DND-41 (cell line): ENCODE data around the gene GPRIN1.

Source experiments
- ATAC-seq: fragments of 200-7000 bp; cut with Tn5 transposase; 3 replicates; pipeline ENCODE4 v1.9.1; 2021; ENCODE audit warnings: low read depth; ENCODE audit not compliant: insufficient read depth
- DNase-seq: peaks from one replicate; pipeline ENCODE4 v3.0.0-alpha.2; 2020
- H2AFZ ChIP-seq: 2 replicates; pipeline ENCODE4 v1.6.0; 2012; ENCODE audit warnings: low read depth, low read length
- H3K27ac ChIP-seq: 2 replicates; pipeline ENCODE4 v1.5.1; 2012; ENCODE audit warnings: low read length, inconsistent platforms
- H3K27me3 ChIP-seq: fragments of 200-600 bp; sonication (generic); 2 replicates; pipeline ENCODE4 v1.6.0; 2012; ENCODE audit warnings: low read length, mild to moderate bottlenecking, inconsistent platforms; ENCODE audit not compliant: insufficient read depth, poor library complexity
- H3K36me3 ChIP-seq: 2 replicates; pipeline ENCODE4 v1.5.1; 2012; ENCODE audit warnings: low read length, inconsistent platforms; ENCODE audit not compliant: insufficient read depth
- H3K4me1 ChIP-seq: 2 replicates; pipeline ENCODE4 v1.5.1; 2012; ENCODE audit warnings: mild to moderate bottlenecking, low read length; ENCODE audit not compliant: insufficient read depth
- H3K4me2 ChIP-seq: 2 replicates; pipeline ENCODE4 v1.6.0; 2012; ENCODE audit warnings: mild to moderate bottlenecking, moderate library complexity, low read length, inconsistent platforms; ENCODE audit not compliant: insufficient read depth
- H3K4me3 ChIP-seq, 2 experiments: fragments of 200-600 bp in 1 of 2; shearing (Covaris generic) in 1 of 2; 2 replicates each; pipeline ENCODE4 v1.5.1; 2012 to 2016; ENCODE audit warnings: inconsistent platforms in 2 of 2, low read length in 2 of 2, mild to moderate bottlenecking in 2 of 2, low read depth in 1 of 2, moderate library complexity in 1 of 2
- H3K79me2 ChIP-seq: 2 replicates; pipeline ENCODE4 v1.6.0; 2012; ENCODE audit warnings: low read length, inconsistent platforms; ENCODE audit not compliant: insufficient read depth
- H3K9ac ChIP-seq: 2 replicates; pipeline ENCODE4 v1.6.0; 2012; ENCODE audit warnings: low read depth, mild to moderate bottlenecking, inconsistent platforms, low read length, moderate library complexity
- H3K9me3 ChIP-seq: 2 replicates; pipeline ENCODE4 v1.5.1; 2012; ENCODE audit warnings: low read length, moderate library complexity, mild to moderate bottlenecking, inconsistent platforms; ENCODE audit not compliant: insufficient read depth, severe bottlenecking
- H4K20me1 ChIP-seq: 2 replicates; pipeline ENCODE4 v1.6.0; 2012; ENCODE audit warnings: low read length; ENCODE audit not compliant: insufficient read depth
- CTCF ChIP-seq: IDR thresholded peaks from 2 replicates; pipeline ENCODE4 v1.5.1; 2012; ENCODE audit warnings: borderline replicate concordance, low read length, moderate library complexity, mild to moderate bottlenecking; ENCODE audit not compliant: poor library complexity, severe bottlenecking; ENCODE audit errors: extremely low read depth
- EZH2 ChIP-seq: IDR thresholded peaks from 3 replicates; pipeline ENCODE4 v1.6.1; 2012; ENCODE audit warnings: borderline replicate concordance, low read depth, mild to moderate bottlenecking, moderate library complexity, low read length, inconsistent platforms; ENCODE audit not compliant: severe bottlenecking

Gene GPRIN1

GRCh38 chr5:176588297-176588696, 21.7 kb downstream of the GPRIN1 start:
- Histone ChIP-seq H3K4me1 (no peaks in the 10 kb centered on the region), H3K79me2 (no peaks in the 10 kb centered on the region), H4K20me1 (no peaks in the 10 kb centered on the region), H2AFZ (no peak overlapping the region), H3K36me3 (no peaks in the 10 kb centered on the region), H3K4me2 (no peak overlapping the region), H3K27ac (no peak overlapping the region), H3K4me3 (no peak overlapping the region), H3K9me3 (peaks cover 20% of the 10 kb centered on the region), H3K9ac (no peak overlapping the region), H3K27me3 (no peaks in the 10 kb centered on the region)
- TF ChIP-seq EZH2: no peak
- no peak for TF ChIP-seq CTCF
- DNase-seq: no peak
- no peak for ATAC-seq

GRCh38 chr5:176587398-176587797, 22.6 kb downstream of the GPRIN1 start:
- H3K79me2 ChIP-seq: no peaks in the 10 kb centered on the region
- no peak overlapping the region for H2AFZ ChIP-seq
- H3K9me3 ChIP-seq: peaks cover 20% of the 10 kb centered on the region
- no peak overlapping the region for H3K4me2 ChIP-seq
- H4K20me1 ChIP-seq: no peaks in the 10 kb centered on the region
- no peak overlapping the region for H3K27ac ChIP-seq
- no peak overlapping the region for H3K9ac ChIP-seq
- no peak for TF ChIP-seq EZH2
- no peak for TF ChIP-seq CTCF
- H3K36me3 ChIP-seq: no peaks in the 10 kb centered on the region
- no peak for ATAC-seq
- no peak for DNase-seq
- H3K4me1 ChIP-seq: no peaks in the 10 kb centered on the region
- H3K4me3 ChIP-seq: no peak overlapping the region
- H3K27me3 ChIP-seq: no peaks in the 10 kb centered on the region

GRCh38 chr5:176583076-176583475, 26.9 kb downstream of the GPRIN1 start:
- H3K9me3 ChIP-seq: peaks cover 16% of the 10 kb centered on the region
- no peaks in the 10 kb centered on the region for H4K20me1 ChIP-seq
- no peaks in the 10 kb centered on the region for H3K4me1 ChIP-seq
- H3K27me3 ChIP-seq: no peaks in the 10 kb centered on the region
- H3K36me3 ChIP-seq: no peaks in the 10 kb centered on the region
- ATAC-seq: no peak
- TF ChIP-seq EZH2 (no peak), CTCF (no peak)
- H3K4me2 ChIP-seq: no peak overlapping the region
- no peak overlapping the region for H3K27ac ChIP-seq
- H3K4me3 ChIP-seq: no peak overlapping the region
- DNase-seq: no peak
- no peak overlapping the region for H3K9ac ChIP-seq
- no peak overlapping the region for H2AFZ ChIP-seq
- no peaks in the 10 kb centered on the region for H3K79me2 ChIP-seq

GRCh38 chr5:176581361-176581760, 28.6 kb downstream of the GPRIN1 start:
- DNase-seq (no peak), ATAC-seq (no peak)
- no peaks in the 10 kb centered on the region for H3K4me1 ChIP-seq
- H3K36me3 ChIP-seq: no peaks in the 10 kb centered on the region
- H3K4me2 ChIP-seq: no peak overlapping the region
- H3K4me3 ChIP-seq: no peak overlapping the region
- H3K9ac ChIP-seq: no peak overlapping the region
- no peaks in the 10 kb centered on the region for H3K79me2 ChIP-seq
- no peak overlapping the region for H3K27ac ChIP-seq
- H3K27me3 ChIP-seq: no peaks in the 10 kb centered on the region
- H2AFZ ChIP-seq: no peak overlapping the region
- peaks cover 16% of the 10 kb centered on the region for H3K9me3 ChIP-seq
- TF ChIP-seq EZH2 (no peak), CTCF (no peak)
- no peaks in the 10 kb centered on the region for H4K20me1 ChIP-seq
